Upper lobe of left lung (tissue), 6 donors: Measurements from ENCODE around the gene LACC1. TPM values are rescaled to one million over a fixed set of nuclear protein-coding genes. Genes with fewer than 3 reads are reported as not detected.

ENCODE experiments used
- ATAC-seq, 2 donors: fragments of 200-7000 bp; cut with Tn5 transposase; one replicate each; pipeline ENCODE4 v1.9.1; 2022; ENCODE audit warnings: mild to moderate bottlenecking in 2 of 2, moderate library complexity in 2 of 2; ENCODE audit not compliant: low FRiP score in 2 of 2
- DNase-seq, 2 donors: peaks; one replicate each; pipeline ENCODE4 v3.0.0-alpha.2; 2019 to 2020
- H3K27ac ChIP-seq, 4 donors: fragments of 200-600 bp; sonication (generic); one replicate each; pipeline ENCODE4 v1.5.1; 2016 to 2019
- H3K27me3 ChIP-seq, 4 donors: fragments of 200-600 bp; sonication (generic); one replicate each; pipeline ENCODE4 v1.5.1; 2017 to 2019
- H3K36me3 ChIP-seq, 4 donors: fragments of 200-600 bp; sonication (generic); one replicate each; pipeline ENCODE4 v1.5.1; 2016 to 2019
- H3K4me1 ChIP-seq, 4 donors: fragments of 200-600 bp; sonication (generic); one replicate each; pipeline ENCODE4 v1.5.1; 2018 to 2019
- H3K4me3 ChIP-seq, 4 donors: fragments of 200-600 bp; sonication (generic); one replicate each; pipeline ENCODE4 v1.5.1; 2017 to 2019; ENCODE audit warnings: mild to moderate bottlenecking in 2 of 4, moderate library complexity in 1 of 4
- H3K9me3 ChIP-seq, 4 donors: fragments of 200-600 bp; sonication (generic); one replicate each; pipeline ENCODE4 v1.5.1; 2018 to 2019
- CTCF ChIP-seq, 6 experiments: fragments of 450-650 bp in 4 of 6; fragments of 200-600 bp in 2 of 6; sonication (generic) in 2 of 6; IDR thresholded peaks; one replicate each; pipeline ENCODE4 v1.5.1; 2016 to 2019; ENCODE audit warnings: antibody characterized with exemption in 6 of 6
- EP300 ChIP-seq, 4 donors: sonication (generic); formaldehyde crosslinking; IDR thresholded peaks; one replicate each; pipeline ENCODE4 v1.5.1; 2017; ENCODE audit warnings: antibody characterized with exemption in 4 of 4, control low read depth in 2 of 4
- POLR2A ChIP-seq, 4 donors: fragments of 450-650 bp; IDR thresholded peaks; one replicate each; pipeline ENCODE4 v1.5.1; 2016 to 2017; ENCODE audit warnings: antibody characterized with exemption in 4 of 4, mild to moderate bottlenecking in 2 of 4
- POLR2AphosphoS5 ChIP-seq, 2 donors: sonication (generic); formaldehyde crosslinking; IDR thresholded peaks; one replicate each; pipeline ENCODE4 v1.5.1; 2017; ENCODE audit warnings: antibody characterized with exemption in 2 of 2
- WGBS, 2 donors: methylation state at CpG; one replicate each; pipeline ENCODE4 v1.1.5; 2017 to 2018; 5-methylcytosine and 5-hydroxymethylcytosine counted together
- total RNA-seq, 6 donors: library from RNA; depleted of rRNA in 4 of 6; stranded (reverse); fragments of >200 nt in 4 of 6; gene quantifications; one replicate each; pipeline versions ENCODE4 v1.1.0 to v1.2.1, GENCODE V29; 2016 to 2021
- donor health status: DM: no; HTN: no; CAD: no; lungs with moderate emphysema.
- donor health status: DM: no; HTN: yes; CAD: no; lungs with severe emphysema.

The LACC1 gene
- total RNA-seq, 6 donors from 2014 or later, result 1.6 to 18.9 (median 13.8) TPM

- H3K27me3 ChIP-seq, result no peaks in the 10 kb centered on the region
- H3K27ac ChIP-seq, result no peak overlapping the region
- TF ChIP-seq POLR2A (IDR thresholded peaks at IDR 0.05) (no peak), EP300 (IDR thresholded peaks at IDR 0.05) (no peak), POLR2AphosphoS5 (IDR thresholded peaks at IDR 0.05) (no peak), CTCF (IDR thresholded peaks at IDR 0.05) (no peak)
- no peak for ATAC-seq
- no peaks in the 10 kb centered on the region for H3K9me3 ChIP-seq
- H3K4me3 ChIP-seq, result no peak overlapping the region
- H3K36me3 ChIP-seq, result peaks cover 0 to 3% (median 0%) of the 10 kb centered on the region in 4 donors
- no peaks in the 10 kb centered on the region for H3K4me1 ChIP-seq
- no peak for DNase-seq
- whole genome bisulfite sequencing, 2 donors, result 92 to 95% methylated on average over 1 of the region's 1 CpG
Measured at GRCh38 chr13:43861863-43862262, 17.8 kb upstream of the LACC1 start.

DNA sequence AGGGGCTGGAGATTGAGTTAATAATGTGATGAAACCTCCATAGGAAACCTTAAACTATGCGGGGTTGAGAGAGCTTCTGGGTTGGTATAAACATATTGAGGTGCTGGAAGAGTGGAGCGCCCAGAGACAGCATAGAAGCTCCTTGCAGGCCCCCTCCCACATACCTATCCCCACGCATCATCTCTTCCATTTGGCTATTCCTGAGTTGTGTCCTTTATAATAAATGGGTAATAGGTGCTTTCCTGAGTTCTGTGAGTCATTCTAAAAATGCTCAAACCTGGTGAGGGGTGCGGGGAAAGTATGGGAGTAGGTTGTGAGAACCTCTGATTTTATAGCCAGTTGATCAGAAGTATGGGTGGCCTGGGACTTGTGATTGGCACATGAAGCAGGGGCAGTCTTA is 14.8 kb upstream of the LACC1 start:
- Histone ChIP-seq H3K27me3 (no peaks in the 10 kb centered on the region), H3K27ac (no peak overlapping the region), H3K4me1 (no peaks in the 10 kb centered on the region), H3K9me3 (no peaks in the 10 kb centered on the region), H3K4me3 (no peak overlapping the region), H3K36me3 (no peaks in the 10 kb centered on the region)
- no peak for ATAC-seq
- no peak for DNase-seq
- TF ChIP-seq EP300 (IDR thresholded peaks at IDR 0.05) (no peak), POLR2A (IDR thresholded peaks at IDR 0.05) (no peak), CTCF (IDR thresholded peaks at IDR 0.05) (no peak), POLR2AphosphoS5 (IDR thresholded peaks at IDR 0.05) (no peak)
- 96 to 100% methylated on average over 4 of the region's 4 CpGs for WGBS, 2 donors

DNA sequence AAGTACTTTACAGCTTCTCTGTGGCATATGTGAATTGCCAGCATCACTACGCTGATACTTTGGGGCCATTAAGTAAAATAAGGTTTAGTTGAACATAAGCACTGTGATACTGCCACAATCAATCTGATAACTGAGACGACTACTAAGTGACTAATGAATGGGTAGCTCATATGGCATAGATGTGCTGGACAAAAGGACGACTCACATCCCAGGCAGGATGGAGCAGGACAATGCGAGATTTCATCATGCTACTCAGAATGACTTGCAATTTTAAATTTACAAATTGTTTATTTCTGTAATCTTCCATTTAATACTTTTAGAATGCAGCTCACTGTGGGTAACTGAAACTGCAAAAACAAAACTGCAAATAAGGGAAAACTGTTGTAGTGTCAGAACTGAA is 13.8 kb upstream of the LACC1 start:
- WGBS, 2 donors, result 81 to 88% methylated on average over 4 of the region's 4 CpGs
- TF ChIP-seq CTCF (IDR thresholded peaks at IDR 0.05), result no peak
- no peak for TF ChIP-seq POLR2AphosphoS5 (IDR thresholded peaks at IDR 0.05)
- TF ChIP-seq POLR2A (IDR thresholded peaks at IDR 0.05), result no peak
- TF ChIP-seq EP300 (IDR thresholded peaks at IDR 0.05), result no peak
- no peak for ATAC-seq

DNA sequence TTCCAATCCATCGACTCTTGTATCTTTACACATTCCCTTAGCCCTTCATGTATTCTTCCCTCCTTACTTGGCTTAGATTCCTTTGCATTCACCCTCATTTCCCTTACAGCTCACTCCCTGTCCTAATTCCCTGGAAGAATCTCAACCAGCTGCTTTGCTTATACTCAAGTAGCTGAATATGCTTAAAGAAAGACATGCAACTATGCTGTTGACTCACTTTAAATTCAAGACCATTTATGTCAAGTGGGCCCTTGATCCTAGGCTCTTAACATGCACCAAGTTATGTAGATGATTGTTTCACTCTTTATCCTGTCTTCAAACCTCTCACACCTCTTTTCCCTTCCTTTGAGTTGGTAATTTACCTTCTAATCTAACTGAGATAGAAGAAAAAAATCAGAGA is 7.5 kb upstream of the LACC1 start:
- H3K9me3 ChIP-seq, result no peaks in the 10 kb centered on the region
- TF ChIP-seq EP300 (IDR thresholded peaks at IDR 0.05), result no peak
- no peaks in the 10 kb centered on the region for H3K4me1 ChIP-seq
- no peak for ATAC-seq
- H3K27me3 ChIP-seq, result no peaks in the 10 kb centered on the region
- no peak overlapping the region for H3K27ac ChIP-seq
- WGBS, 2 donors, result 72 to 83% methylated on average over 1 of the region's 1 CpG
- H3K36me3 ChIP-seq, result no peaks in the 10 kb centered on the region
- DNase-seq, result no peak
- H3K4me3 ChIP-seq, result no peak overlapping the region

More for the DNA sequence above, 13.8 kb upstream of the LACC1 start:
- Histone ChIP-seq H3K36me3 (no peaks in the 10 kb centered on the region), H3K9me3 (no peaks in the 10 kb centered on the region), H3K27me3 (no peaks in the 10 kb centered on the region), H3K27ac (no peak overlapping the region), H3K4me3 (no peak overlapping the region), H3K4me1 (no peaks in the 10 kb centered on the region)
- no peak for DNase-seq

DNA sequence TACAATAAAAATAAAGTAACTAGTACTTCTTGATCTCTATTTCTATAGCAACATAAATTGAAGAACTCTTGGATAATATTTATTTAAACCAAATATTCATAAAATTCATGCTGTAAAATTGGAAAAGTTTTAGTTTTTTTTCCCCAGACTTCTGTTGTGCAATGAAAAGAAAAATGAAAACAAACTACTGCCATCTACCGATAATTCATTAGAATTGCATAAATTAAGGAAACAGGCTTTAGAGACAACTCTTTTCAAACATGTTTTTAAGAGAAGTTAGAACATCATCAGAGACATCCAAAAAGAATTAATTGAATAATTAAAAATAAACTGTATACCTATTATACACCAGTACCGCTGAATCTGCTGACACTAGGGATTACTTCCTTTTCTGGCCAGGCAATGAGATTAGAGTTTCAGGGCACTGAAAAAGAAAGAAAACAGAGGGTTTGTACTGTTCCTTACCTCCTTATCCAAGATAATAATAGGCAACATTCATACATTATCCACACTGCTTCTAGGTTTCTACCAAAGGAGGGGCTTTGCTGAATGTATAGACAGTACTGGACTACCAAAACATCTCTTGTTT is 5.1 kb upstream of the LACC1 start:
- Histone ChIP-seq H3K27ac (no peak overlapping the region), H3K27me3 (no peaks in the 10 kb centered on the region), H3K9me3 (no peaks in the 10 kb centered on the region), H3K4me1 (peaks cover 6 to 12% (median 8%) of the 10 kb centered on the region in 4 donors), H3K36me3 (no peaks in the 10 kb centered on the region), H3K4me3 (no peak overlapping the region)
- WGBS, 2 donors, result 16 to 23% methylated on average over 2 of the region's 2 CpGs
- TF ChIP-seq CTCF (IDR thresholded peaks at IDR 0.05), result peak; percentile 8 to 66 (median 44)
- no peak for TF ChIP-seq POLR2A (IDR thresholded peaks at IDR 0.05)
- no peak for TF ChIP-seq EP300 (IDR thresholded peaks at IDR 0.05)
- TF ChIP-seq POLR2AphosphoS5 (IDR thresholded peaks at IDR 0.05), result no peak
- no peak for DNase-seq
- no peak for ATAC-seq
